Measurements from ENCODE around the gene C11orf87.

DNA sequence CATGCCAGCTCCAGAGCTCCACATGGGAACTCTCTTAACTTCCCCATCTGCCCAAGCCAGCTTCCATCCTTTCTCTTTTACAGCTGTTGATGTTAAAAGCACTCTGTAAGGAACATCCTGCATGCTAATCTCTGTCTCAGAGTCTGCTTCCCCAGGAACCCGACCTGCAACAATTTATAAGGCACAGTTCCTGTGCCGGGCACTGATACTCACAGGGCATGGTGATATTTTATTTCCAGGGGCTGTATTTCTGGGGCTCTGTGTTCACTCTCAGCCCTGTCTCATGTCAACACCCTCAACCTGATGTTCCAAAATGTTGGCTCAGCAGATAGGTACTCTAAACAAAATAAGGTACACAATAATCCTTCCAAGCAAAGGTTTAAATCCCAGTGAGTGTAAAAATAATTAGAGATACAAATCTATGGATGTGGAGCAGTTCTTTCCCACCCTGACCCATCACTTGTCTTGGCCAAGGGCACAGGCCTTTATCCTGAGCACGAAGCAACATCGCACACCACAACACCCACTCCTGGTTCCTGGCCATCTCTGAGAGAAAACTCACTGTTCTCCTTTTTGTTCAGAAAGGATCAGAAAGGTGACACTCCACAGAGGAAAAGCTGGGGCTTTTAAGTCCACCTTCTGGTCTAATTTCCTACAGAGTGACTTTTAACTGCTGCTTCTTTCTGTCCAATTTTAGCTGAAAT, 44.8 kb upstream of the C11orf87 start:
- TF ChIP-seq, protein P1, sequence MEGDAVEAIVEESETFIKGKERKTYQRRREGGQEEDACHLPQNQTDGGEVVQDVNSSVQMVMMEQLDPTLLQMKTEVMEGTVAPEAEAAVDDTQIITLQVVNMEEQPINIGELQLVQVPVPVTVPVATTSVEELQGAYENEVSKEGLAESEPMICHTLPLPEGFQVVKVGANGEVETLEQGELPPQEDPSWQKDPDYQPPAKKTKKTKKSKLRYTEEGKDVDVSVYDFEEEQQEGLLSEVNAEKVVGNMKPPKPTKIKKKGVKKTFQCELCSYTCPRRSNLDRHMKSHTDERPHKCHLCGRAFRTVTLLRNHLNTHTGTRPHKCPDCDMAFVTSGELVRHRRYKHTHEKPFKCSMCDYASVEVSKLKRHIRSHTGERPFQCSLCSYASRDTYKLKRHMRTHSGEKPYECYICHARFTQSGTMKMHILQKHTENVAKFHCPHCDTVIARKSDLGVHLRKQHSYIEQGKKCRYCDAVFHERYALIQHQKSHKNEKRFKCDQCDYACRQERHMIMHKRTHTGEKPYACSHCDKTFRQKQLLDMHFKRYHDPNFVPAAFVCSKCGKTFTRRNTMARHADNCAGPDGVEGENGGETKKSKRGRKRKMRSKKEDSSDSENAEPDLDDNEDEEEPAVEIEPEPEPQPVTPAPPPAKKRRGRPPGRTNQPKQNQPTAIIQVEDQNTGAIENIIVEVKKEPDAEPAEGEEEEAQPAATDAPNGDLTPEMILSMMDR (conservative IDR thresholded peaks at IDR 0.05 in 1 of 2, IDR thresholded peaks at IDR 0.05 in 1 of 2; ENCODE audit: low read depth in 1 of 2, low read length in 2 of 2), result no peak
- TF ChIP-seq EZH2 (IDR thresholded peaks at IDR 0.05; ENCODE audit: low read length, missing control alignments), result no peak
